ENCODE results near the gene LINC00632.

DNA sequence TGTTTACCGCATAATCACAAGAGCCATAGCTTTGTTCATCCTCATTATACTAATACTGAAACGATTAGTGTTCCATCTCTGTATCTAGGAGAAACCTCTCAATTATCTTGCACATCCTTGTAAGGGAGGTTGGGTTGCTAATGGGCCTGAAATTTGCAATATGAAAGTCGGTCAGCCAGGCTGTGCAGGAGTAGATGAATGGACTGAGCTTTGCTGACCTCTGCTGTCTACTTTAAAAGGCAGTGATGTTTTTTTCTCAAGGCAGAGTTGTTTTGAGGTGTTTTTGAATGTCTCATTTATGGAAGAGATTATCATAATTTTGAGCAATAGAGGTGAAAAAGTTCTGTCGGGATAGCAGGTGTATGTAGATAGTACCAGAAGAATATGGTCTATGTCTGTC, 47.9 kb upstream of the LINC00632 start:
- TF ChIP-seq, protein P1, sequence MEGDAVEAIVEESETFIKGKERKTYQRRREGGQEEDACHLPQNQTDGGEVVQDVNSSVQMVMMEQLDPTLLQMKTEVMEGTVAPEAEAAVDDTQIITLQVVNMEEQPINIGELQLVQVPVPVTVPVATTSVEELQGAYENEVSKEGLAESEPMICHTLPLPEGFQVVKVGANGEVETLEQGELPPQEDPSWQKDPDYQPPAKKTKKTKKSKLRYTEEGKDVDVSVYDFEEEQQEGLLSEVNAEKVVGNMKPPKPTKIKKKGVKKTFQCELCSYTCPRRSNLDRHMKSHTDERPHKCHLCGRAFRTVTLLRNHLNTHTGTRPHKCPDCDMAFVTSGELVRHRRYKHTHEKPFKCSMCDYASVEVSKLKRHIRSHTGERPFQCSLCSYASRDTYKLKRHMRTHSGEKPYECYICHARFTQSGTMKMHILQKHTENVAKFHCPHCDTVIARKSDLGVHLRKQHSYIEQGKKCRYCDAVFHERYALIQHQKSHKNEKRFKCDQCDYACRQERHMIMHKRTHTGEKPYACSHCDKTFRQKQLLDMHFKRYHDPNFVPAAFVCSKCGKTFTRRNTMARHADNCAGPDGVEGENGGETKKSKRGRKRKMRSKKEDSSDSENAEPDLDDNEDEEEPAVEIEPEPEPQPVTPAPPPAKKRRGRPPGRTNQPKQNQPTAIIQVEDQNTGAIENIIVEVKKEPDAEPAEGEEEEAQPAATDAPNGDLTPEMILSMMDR (IDR thresholded peaks at IDR 0.05; ENCODE audit: borderline replicate concordance, extremely low read depth, low read length, poor library complexity, severe bottlenecking), result no peak
- TF ChIP-seq EZH2 (IDR thresholded peaks at IDR 0.05; ENCODE audit: borderline replicate concordance, low read depth, low read length, severe bottlenecking), result no peak

Measured in DND-41 (cell line).